HG02938 (cell line): ENCODE results near the gene ETS1.

Experiments
- ATAC-seq: cut with Tn5 transposase; IDR thresholded peaks from one replicate; pipeline ENCODE4 v1.9.1; 2021; ENCODE audit warnings: mild to moderate bottlenecking, moderate library complexity; ENCODE audit not compliant: unreplicated experiment

The ETS1 gene

DNA sequence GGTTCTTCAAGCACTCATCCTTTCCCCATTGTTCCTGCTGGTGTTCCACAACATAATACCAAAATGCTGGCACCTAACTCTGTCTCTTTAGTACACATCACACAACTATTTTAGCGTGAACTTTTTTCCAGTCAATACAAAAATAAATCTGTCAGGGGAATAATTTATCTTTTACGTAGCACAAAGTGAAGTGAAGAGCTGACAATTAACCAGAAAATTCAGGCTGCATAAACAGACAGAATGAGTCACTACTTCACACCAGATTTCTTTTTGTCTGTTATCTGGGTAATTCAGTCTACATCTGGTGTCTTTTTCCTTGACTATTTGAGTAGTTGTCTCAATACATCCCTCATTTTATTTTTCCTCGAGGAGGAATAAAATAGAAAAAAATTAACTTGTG, 7.9 kb upstream of the ETS1 start:
- ATAC-seq = no peak

DNA sequence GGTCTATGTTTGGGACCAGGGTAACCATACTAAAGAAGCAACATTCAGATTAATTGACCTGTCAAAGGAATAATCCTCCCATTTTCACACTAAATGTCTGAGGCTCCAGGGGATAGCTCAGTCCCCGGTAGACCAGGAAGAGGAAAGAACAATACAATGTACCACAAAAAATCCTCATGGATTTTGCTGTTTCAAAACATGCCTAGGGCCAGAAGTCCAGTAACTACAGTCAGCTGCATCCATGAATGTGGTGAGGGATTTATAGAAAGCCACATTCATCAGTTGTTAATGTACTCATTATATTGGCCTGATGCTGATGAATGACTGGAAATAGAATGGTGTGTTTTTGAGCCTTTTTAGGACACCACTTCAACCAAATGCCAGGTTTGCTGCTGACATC, 6.9 kb upstream of the ETS1 start:
- no peak for ATAC-seq

DNA sequence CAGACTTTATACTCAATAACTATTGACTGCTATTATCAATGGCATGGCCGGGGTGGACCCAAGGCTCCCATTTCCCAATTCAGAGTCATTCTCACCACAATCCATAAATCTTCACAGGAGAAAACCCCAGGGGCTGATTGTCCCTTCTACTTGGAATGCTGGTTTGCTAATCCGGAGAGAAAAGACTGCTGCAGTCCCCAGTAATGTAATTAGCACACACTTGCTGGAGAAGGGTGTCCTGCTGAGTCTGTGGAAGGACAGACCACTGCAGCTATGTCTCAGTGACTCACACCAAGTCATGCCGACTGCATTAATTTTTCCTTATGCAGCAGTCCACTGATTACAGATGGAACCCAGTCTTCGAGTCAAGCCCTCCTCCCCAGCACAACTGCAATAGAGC, 5.9 kb upstream of the ETS1 start:
- ATAC-seq = no peak

DNA sequence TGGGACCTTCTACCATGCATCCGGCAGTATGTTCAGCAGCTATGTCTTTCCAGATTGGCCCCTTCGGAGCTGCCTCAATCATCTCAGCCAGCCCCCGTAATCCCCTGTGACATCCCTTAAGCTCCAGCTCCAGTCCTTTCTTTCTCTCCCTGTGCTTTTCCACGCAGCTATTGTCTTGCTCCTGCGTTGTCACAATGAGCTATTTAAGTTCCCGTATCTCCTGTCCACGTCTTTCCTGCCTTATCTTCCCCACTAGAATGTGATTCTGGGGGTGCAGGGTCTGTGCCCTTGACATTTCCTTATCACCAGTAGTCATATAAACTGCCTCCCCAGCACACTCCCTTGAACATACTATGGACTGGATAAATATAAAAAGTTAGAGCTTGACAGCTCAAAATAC, 5.1 kb upstream of the ETS1 start:
- no peak for ATAC-seq

DNA sequence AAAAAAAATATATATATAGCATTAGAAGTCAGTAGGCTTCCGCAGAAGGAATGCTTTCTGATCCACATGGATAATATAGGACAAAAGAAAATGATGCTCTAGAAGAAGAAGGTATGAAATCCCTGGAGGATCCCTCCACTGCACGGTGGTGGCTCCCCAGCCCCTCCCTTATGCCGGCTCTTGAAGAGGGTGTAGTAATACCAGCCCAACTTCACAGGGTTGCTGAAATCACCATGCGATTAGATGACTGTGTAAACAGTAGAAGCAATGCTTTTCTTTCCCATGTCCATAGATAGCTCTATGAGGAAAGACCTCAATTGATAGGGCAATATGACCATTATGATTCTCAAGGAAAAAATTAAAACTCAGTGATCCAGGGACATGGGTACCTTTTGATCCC, 3.2 kb upstream of the ETS1 start:
- ATAC-seq = no peak

DNA sequence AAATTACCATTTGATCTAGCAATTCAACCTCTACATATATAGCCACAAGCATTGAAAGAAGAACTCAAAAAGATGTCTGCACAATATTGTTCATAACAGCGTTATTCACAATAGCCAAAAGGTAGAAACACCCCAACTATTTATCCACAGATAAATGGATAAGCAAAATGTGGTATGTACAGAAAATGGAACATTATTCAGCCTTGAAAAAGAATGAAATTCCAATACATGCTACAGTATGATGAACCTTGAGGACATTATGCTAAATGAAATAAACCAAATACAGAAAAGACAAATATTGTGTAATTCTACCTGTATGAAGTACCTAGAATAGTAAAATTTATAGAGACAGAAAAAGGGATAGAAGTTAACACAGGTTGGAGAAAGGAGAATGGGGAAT, 2.6 kb upstream of the ETS1 start:
- ATAC-seq = no peak

DNA sequence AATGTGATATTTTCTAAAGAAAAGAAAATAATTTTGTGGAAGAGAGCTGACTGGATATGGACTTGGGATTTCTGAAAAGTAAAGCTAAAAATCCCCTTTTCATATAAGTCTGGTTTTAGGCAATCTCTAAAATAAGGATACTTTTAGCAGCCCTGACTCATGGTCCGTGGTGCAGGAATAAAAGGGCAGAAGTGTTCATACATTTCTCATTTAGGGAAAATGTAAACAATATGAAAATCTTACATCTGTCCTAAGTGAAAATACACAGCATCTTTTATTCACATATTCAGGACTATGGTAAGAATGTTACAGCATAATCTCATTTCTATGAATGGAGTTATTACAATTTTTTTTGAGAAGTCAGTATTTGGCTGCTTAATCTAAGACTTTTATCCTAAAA, 735 bp upstream of the ETS1 start:
- no peak for ATAC-seq

DNA sequence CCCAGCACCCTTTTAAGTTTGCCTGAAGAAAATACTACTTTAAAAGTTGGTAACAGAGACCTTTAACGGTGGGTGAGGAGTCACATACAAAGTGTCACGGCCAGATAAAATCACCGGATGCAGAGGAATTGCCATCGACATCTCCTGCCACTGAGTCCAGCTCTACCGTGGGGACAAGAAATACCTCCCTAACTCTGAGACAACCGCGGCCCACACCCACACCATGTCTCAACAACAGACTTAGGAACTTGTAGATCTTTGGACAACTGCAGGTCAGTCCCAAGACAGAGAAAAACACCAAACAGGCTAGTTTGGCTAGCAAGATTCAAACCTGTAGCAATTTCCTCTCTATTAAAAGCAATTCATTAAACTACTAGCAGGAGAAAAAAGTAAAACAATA, 669 bp downstream of the ETS1 start:
- no peak for ATAC-seq

DNA sequence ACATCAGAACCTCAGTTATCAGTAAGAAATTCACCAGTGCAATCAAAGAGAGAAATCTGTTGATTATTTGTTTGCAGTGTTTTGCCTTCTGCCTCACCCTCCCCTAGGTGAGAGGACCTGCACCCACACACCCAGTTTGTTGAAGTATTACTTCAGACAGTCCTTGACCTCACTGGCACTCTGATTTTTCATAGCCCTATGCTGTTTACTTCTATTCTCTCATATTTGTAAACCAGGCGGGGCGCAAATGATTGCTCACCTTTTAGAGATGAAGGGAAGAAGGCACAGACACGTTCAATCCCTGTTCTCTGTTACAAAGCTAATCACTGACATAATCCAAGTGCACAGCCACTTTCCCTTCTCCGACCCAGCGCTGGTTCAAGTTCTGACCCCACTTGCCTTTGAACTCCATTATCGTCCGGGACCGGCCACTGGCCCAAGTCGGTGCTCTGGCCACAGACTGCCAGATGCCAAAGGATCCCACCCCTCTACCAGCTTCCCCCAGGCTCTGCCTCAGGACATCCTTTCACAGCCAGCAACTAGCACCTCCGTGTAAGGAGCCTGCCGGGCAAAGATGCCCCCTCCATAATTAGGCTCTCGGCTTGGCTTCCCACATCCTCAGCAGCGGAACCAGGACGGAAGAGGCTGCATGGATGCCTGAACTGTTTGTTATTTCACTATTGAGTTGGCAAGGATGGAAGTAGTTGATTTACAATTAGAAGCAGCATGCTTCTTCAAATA, 1.7 kb downstream of the ETS1 start:
- no peak for ATAC-seq

DNA sequence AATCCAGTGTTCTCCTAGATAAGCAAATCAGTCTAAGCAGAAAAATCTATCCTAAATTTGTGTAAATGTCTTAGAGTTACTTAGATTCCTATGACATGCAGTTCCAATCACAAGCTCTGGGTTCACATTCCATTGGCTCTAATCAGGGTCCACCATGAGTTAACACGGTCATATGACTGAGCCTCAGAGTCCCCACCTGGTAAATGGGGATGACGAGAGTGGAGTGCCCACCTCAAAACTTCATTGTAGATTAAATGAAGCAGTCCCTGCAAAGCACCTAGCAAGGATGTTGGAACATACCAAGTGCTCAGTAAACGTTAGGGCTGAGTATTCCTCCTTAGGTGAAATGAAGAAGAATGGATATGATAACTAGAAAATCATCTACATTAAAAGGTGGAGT, 3.1 kb downstream of the ETS1 start:
- no peak for ATAC-seq

DNA sequence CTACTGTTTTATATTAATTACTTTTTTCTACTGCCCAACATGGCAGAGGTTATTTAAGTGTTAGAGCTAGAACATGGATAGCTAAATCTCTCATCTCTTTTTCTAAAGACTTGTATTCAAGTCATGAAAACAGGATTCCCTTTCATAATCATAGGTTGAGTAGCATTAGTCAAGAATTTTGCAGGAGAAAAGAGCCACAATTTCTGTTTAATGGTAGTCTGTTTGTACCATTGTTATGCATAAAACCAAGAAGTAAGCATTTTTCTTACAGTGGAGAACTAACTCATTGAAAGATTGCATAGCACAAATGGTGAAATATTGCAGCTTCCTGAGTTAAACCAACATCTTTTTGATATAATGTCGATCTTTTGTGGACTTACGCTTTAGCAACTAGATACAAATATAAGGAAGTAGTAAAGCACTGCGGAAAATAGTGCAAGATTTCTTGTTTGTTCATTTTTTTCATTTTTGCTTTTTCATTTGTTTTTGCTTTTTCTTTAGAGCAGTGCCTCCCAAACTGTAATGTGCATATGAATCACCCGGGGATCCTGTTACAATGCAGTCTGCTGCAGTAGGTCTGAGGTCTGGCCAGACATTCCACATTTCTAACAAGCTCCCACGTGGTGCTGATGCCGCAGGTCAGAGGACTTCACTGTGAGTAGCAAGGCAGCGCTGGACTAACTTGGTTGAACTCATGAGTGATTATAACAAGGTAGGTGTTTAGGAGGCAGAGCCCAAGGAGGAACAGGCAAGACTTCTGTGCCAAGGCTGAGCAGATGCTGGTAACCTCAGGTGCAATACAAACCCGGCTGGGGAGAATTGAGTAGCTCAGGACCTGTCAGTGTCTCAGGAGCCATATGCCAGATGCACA, 4.6 kb downstream of the ETS1 start:
- ATAC-seq = no peak

DNA sequence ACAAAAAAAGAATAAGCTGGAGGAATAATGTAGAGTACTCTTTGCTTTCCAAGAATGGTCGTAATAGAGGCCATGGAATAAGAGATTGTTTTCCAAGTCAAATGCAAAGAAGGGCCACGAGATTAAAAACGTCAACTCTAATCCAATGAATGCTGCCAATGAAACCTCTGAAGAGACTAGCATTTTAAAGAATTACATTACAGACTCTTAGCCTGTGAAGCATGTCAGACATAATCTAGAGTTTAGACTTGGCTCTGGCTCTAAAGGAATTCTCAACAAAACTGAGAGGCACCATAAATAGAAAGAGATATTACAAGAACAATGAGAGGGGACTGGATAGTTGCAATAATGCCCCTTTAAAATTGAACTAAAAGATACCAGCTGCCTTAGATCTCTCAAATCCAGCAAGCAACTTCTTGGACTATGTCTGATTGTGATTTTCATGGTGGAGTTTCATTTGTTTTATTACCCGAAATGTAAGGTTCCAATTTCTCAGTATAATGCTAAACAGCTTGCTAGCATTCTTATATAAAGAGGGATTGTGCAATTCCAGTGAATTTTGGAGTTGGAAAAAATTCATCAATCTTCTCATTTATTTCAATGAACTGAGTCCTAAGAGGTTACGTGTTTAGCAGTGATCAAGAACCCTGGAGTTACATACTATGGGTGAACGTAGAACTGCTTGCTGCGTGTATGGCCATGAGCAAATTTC, 5.6 kb downstream of the ETS1 start:
- ATAC-seq = no peak

DNA sequence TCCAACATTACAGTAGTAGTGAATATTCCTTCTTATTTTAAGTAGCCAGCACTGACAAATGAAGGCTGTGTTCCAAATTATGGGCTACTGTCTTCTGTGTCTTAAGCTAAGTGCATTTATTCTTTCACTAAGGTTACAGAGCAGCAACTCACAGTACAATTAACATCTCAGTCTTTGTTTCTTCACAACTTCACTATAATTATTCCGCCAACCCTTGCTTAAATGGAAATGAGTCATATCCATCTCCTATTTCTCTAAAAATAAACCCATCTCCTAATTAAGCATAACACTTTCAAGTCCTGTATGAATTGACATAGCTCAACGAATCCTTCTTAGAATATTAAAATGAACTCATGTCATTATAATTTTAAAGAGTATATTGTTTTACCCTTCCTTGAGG, 6.7 kb downstream of the ETS1 start:
- no peak for ATAC-seq

DNA sequence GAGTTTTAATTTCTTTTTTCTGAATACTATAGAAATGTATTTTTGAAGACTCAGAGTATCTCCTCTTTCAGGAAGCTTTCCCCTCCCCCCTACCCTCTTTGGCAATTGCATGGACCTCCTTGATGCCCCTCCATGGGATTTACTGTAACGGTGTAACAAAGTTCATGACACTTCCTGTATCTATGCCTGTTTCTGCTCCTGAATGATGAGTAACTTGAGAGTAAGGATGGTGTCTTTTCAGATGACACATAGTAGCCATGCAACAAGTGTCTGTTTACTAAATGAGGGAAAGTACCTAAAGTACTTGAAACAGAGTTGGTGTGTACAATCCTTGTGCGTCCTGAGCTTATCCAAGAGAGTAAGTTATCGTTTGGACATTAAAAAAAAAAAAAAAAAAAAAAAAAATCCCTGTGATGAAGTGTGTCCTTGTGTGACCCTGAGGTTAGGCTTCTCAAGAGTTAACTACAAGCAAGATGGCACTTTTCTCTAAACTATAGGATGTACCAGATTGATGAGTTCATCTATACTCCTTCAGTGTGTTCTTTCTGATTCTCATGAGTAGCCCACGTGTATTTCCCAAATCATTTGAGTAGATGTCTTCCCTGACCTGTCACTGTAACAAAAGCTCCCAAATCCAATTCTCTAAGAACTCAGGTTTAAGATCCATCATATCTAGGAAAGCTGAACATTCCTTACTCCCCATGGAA, 7.4 kb downstream of the ETS1 start:
- peak; percentile 80 for ATAC-seq

DNA sequence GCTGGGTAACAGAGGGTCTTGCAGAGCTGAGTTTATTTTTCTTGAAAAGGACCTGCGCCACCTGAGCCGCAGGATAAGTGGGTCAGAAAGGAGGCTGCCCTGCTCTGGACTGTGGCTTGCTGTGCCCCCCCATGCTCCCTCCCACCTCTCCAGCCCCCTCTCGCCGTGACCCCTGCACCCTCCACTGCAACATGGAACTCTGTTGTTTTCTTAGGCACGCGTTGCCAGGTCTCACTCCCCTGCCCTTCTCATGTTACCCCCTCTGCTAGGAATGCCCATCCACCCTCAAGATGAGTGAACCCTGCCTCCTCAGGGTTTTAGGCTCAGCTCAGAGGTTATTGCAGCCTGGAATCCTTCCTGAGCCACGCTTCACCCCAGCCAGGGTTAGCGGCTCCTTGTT, 10.8 kb downstream of the ETS1 start:
- ATAC-seq = no peak

DNA sequence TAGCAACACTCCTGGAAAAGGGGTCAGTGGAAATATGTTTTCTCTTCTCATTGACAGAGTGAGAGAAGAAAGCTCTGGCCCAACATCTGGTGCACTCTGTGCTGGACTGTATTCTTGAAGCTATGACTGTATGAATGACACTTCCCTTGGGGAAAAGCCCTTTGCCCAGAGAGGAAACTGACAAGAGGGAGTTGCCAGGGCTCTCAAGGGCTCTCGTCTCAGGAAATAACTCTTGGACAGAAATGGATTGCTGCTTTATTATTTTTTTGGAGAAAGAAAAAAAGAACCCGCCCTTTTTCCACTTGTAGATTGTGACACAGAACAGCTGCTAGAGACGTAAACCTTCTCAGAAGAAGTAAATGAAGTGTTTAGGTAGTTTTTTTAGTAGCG, 11.4 kb downstream of the ETS1 start:
- no peak for ATAC-seq

DNA sequence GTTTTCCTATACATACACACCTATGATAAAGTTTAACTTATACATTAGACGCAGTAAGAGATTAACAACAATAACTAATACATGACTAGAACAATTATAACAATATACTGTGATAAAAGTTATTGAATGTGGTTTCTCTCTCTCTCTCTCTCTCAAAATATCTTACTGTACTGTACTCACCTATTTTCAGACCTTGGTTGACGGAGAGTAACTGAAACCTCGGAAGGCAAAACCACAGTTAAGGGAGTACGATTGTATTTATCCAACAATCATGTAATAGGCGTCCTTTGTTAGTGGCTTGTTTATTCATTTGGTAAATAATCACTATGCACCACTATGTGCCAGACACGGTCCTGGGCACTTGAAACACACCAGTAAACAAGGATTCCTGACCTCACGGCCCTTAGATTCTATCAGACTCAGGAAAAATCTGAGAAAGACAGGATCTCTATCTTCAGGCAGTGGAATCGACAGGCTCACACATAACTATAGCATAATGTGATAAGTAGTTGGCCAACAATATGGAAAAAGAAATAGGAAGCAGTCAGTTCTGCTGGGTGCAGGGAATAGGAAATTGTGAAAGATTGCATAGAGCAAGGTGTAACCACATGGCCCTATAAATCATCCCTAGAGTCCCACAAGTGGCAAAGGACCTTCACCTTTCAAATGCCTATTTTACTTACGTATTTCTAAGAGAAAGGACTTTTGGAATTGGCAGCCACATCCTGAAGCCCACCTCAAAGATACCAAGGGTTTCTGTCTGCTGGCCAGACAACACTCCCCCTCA, 12.0 kb downstream of the ETS1 start:
- no peak for ATAC-seq

DNA sequence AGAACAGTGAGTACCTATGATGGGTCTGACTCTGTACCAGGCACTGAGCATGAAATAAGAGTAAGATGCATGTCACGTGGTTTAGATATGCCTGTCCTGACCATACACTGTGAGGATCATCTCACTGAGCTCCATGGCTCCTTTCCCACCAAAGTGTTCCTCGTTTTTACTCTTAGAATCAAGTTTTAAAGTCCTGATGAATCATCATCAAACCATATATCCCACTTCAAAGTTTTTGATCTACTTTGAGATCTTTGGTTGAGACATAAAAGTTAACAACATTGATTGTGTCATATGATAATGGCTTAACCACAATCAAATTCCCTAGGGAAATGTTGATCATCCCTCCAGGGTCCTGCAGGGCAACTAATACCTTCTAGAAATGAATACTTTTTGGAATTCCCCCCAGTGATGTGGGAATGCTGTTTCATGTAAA, 12.8 kb downstream of the ETS1 start:
- ATAC-seq = no peak

DNA sequence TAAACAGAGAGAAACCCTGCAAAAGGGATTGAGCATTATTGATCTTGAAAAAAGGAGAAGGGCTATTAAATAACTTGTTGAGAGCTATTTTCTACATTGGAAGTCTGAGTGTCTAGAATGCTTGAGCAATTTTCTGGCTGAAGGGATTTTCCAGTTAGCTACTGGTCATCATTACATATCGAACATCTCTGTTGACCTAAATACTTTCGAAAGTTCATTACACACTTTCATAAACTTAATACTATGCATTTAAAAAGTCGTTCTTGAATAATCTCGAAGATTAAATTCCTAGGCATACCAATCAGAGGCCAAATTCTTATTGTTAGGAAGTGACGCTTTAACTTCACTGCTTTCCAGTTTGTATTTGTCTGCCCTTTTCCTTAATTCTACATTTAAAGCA, 13.7 kb downstream of the ETS1 start:
- no peak for ATAC-seq

DNA sequence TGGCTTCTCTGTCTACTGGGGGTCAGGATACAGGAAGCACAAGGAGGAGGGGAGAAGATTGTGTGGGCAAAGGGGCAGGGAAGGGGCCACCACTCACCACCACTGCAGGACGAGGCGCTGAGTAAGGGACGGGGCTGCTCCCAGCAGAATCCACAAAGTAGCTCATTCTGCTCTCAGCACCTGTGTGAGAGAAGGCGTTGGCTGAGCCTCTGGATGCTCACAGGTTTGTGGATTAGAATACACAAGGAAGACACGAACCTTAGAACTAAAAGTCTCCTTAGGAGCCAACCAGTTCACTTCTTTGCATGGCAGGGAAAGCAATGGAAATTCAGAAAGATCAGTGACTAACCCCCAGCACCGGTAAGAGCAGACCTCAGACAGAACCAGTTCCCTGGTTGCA, 14.4 kb downstream of the ETS1 start:
- no peak for ATAC-seq
